ENCODE measurements around the gene ANG.
A peak's percentile ranks its signal among the peaks of the same experiment; 100 is the strongest.

ANG gene

DNA sequence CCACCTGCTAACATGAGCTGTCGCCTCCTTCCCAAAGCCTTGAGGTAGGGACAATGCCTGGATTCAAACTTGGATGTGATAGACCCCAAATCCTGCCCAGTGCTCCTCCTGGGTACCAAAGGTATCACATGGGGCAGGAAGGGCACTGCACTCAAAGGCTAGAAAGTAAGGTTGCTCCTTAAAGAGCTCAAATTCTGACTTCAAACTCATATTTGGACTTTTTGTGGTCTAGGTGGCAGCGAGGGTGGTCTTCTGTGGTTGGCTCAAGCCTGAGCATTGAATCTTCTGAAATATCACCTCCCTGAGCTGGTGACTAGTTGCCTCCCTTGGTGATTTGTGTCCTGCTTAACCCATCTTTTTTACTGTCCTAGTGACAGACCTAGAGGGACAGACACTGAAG lies 12.5 kb upstream of the ANG start:
- DNase-seq (ENCODE audit: low read depth in 2 of 2): no peak

DNA sequence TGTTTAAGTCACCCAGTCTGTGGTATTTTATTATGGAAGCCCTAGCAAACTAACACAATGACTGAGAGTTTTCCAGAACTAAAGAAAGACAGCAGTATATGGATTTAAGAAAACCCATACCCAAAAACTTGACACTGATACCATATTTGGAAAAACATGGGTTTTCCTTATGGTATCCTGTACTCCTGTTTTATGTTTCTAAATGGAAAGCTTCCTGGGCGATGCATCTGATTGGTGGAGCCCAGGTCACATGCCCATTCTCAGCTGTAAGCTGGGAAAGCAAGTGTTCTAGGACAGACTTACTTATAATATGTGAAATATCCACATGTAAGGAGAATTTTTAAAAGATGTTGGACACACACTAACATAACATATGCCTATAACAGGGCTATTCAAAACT lies 8.7 kb upstream of the ANG start:
- DNase-seq (ENCODE audit: low read depth in 2 of 2): no peak

DNA sequence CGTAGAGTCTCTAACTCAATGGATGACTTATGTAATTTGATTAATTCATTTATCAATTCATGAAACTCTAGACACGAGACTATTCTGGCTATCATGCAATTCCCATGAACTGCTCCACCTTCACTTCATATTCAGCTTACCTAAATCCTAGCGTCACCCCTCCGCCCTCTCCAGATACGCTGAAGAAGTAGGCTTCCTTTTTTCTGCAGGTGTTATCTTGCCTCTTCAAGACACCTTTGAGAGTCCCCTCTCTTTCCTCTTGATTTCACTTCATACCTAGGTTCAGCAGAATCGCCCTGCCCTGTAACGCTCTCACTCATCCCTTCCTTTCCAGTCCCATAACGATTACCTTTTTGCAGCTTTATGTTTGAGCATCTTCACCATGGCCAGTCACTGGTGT lies 8.2 kb upstream of the ANG start:
- no peak for DNase-seq (ENCODE audit: low read depth in 2 of 2)

DNA sequence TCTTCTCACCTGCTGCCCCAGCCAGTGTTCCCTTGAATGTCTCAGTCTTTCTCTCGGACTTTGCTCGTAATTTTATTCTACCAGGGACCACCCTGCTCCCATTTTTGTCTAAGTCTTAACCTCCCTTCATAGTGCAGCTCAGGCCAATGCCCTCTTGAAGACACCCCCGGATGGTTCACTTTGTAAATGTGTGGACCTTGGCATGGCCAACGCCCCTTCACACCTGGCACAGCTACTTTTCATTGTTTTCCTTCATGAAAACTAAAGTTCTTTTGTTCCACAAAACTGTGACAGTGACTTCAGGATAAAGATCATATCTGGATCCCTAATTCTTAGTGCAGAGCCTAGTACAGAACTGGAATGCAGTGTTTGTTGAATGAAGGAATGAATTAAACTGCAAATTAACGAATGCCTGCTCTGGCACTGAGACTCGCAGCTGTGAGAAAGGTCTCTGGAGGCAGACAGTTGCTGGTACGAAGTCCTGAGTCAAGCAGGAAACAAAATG lies 7.7 kb upstream of the ANG start:
- DNase-seq (ENCODE audit: low read depth in 2 of 2): no peak

DNA sequence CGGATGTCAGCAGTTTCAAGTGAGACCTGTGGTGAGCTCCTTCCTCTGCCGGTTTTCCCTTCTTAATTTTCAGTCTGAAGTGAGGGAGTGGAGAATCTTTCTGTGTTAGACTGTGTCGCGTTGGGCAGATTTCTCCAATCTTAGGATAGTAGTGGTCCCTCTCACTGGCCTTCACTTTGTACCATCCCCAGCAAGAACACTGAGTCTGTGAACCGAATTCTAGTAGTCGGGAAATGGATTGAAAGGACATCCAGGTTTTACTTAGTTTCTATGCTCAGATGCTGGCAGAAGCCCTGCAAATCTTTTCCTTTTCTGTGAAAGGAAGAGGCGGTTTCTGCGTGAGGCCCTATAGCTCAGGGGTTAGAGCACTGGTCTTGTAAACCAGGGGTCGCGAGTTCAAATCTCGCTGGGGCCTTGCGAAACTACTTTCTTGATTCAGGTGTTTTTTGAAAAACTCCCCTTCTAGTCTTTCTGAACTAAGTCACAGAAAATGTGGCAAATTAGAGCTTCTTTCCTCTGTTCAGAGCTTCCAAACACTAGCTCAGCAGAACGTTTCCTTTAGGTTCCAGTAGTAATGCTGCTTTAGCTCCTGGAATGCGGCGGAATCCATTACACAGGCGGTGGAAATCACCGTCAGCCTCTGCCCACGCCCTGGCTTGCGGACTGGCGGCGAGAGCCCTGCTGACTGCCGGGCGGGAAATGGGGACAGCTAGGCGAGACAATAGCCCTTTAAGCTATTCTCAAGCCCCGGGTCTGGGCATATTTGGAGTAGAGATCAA lies 7.0 kb upstream of the ANG start:
- DNase-seq (ENCODE audit: low read depth in 2 of 2): peak; percentile 69 to 84

DNA sequence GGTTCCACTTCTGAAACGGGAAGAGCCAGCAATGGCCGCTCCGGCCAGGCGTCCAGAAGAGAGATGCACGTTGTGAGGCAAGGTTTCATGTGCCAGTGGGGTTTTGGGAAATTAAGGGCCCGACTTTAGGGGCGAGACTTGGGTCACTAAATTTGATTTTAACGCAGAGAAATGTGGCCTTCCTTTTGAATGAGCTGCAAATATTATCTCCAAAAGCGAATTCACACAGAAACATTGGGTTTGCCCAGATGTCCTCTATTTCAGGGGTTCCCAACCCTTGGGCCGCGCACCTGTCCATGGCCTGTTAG lies 6.5 kb upstream of the ANG start:
- no peak for DNase-seq (ENCODE audit: low read depth in 2 of 2)

DNA sequence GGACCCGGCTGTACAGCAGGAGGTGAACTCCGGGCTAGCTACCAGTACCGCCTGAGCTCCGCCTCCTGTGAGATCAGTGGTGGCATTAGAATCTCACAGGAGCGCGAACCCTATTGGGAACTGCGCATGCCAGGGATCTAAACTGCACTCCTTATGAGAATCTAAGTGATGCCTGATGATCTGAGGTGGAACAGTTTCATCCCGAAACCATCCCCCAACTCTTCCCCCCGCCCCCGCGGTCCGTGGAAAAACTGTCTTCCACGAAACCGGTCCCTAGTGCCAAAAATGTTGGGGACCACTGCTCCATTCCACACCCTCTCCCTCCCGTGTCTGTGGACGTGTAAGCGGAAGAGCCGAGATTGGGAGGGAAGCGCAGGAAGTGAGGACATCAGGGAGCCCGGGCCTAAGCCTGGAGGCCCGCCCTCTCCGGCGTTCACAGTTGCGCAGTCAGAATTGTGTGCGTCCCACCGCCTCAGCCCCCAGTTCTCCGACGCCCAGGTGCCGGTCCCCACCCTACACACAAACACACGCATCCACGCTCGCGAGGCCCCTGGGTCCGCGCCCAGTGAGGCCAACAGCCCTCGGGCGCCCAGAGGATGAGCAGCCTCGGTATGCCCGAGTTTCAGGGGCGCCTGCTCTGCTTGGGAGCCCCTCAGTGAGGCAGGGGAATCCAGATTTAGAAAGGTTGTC lies 6.0 kb upstream of the ANG start:
- DNase-seq (ENCODE audit: low read depth in 2 of 2): peak; percentile 45 to 51

DNA sequence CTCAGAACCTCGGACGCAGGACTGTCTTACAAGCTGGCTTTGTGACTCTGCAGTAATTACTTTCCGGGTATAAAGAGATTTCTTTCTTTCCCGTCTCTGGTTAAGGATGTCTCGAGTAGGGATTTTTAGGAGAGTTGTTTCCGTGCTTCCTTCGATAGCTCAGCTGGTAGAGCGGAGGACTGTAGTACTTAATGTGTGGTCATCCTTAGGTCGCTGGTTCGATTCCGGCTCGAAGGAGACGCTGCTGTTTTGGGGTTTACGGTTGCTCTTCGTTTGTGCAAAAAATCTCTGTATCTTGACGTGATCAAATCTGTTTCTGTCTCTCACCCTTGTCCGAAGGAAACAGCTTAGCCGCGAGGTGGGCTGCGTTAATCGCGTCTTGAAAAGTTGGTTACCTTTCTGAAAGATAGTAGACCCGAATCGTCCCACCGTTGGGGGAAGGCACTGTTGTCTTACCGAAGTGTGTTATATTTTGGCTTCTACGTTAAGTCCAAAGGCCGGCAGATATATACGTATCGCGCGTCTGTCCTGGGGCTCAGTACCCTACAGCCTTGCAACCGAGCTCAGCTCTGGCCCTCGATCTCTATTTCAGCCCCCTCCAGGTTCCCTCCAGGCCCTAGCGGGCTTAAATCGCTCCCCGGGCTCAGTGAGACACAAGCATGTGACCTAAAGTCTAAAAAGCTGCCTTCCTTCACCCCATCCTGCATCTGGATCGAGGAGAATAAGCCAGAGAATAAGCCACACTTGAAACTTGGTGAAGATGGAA lies 5.3 kb upstream of the ANG start:
- DNase-seq (ENCODE audit: low read depth in 2 of 2): peak; percentile 51 to 59

DNA sequence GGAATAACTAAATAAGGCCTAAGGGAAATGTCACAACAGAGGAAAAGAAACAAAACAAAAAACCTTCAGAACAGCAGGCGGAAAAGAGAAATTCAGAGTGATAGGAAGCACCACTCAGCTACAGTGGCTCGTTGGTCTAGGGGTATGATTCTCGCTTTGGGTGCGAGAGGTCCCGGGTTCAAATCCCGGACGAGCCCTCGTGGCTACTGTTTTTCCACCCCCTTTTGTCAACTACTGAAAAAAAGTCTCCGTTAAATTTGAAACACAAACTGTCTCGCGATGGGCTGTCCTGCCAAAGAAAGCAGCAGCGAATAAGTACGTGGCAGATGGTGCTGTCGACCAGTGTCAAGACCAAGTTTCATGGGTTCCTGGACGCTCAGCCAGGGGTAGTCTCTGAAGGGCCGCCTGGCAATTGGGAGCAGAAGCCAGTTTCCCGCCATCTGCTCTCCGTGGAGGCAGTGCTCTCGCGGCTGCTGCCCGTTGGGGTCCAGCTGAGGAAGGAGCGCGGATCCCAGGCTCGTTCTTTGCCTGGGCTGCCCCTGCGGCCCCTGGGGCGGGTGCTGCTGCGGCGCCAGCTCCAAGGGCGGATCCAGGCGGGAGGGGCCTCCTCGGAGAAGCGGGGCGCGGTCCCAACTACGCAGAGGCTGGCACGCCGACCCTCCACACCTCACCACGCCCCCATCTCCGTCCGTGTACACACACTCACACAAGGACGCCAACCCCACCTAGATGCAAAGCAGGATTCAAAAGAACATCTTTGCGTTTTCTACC lies 4.5 kb upstream of the ANG start, which contains the start of gene RNASE4:
Gene RNASE4 (plus strand): TSS at position 670 of the 771 bp plus-strand sequence. CDS start 14,812 bp downstream, outside the sequence.
- peak; percentile 59 to 71 for DNase-seq (ENCODE audit: low read depth in 2 of 2)

DNA sequence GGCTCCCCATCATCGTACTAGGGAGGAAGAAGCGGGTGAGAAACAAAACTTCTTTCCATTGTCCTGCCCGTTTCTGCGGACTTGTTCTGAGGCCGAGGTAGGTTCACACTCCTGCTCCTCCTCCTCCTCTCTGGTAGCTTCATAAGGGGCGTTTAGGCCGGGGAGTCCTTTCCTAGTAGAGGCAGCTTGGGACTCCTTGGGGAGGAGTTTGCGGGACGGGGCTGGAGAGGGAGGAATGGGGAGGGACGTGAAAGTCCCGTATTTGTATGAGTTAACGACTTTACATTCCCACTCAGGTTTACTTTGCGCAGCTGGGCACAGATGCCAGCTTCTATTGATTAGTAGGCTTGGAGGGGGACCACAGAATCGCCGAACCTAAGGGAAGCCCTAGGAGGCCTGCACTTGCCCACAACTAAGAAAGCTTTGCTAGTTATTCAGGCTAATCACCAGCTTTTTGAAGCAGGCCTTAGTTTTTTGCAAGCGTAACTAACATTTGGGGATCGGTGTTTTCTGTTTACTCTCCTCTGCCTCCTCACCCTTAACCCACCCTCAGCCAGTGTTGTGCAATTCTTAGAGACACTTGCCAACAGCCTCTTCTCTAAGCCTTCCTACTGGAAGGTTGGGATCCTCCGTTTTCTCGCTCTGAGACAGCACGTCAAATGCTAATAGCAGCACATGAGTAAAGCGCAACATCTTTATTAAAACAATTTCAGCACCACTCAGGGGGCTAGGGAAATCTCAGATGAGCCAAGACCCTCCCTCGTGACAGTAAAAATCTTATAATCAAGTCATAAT lies 3.7 kb upstream of the ANG start:
- DNase-seq (ENCODE audit: low read depth in 2 of 2): no peak

DNA sequence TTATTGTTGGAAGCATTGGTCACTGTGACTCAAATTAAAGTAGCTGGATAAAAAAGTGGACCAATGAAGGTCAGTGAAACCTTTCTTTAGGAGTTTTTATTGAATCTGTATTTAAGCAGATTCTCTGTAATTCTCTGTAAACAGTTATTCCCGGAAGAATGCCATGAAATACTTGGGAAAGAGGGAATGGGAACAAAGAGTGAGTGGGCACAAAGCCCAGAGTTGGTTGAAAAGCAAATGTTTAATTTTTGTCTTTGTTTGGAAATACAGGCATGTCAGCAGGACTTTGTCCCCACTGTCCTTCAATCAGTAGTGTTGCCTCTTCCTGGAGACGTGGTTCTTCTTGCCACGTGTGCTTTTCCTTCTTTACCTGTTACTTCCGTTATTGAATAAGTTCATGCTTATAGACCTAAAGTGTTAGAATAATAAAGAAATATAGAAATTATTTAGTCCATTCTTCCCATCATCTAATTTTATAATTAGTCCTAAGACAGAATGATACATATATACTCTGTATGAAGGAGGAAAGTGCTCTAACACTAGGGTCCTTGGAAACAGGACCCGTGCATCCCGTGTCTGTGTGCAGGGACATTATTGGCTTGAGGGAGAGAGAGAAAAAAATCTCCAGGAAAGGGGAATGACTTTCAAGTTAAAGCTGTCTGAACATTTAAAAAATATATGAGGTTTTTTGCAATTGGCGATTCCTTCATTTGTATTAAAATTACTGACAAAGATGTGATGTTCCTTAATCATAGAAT lies 2.0 kb upstream of the ANG start:
- DNase-seq (ENCODE audit: low read depth in 2 of 2): no peak

DNA sequence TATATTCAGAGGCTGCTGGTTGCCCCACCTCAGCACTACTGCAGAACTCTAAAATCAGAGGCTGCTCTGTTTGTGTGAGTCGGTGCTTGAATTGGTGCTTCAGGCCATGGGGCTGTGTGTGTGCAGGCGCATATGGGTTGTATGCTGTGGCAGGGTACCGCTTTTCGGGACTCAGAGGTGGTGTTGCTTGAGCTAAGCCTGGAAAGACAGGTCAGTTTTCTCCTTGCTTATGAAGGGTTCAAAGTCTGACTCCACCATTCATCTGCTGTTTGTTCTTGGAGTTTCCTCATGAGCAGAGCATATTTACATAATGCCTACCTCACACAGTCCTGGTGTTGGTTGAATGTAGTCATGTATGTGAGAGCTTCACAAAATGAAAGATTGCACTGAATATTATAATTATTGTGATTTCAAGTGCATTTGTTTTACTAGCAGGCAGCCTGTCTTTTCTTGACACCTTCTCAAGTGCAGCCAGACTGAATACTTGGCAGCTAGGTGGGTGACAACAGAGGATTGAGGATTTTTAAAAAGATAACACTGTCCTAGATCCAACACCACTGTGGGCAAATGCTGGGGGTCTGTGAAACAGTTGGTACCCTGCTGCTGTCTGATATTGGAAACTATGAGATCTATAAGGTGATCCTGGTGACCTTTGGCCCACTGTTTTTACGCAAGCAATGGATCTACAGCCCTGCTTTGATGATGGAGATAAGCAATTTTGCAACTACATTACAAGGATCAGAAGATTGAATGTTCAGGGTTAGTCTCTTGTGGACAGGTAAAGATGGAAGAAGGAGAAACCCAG lies 1.0 kb upstream of the ANG start:
- no peak for DNase-seq (ENCODE audit: low read depth in 2 of 2)

DNA sequence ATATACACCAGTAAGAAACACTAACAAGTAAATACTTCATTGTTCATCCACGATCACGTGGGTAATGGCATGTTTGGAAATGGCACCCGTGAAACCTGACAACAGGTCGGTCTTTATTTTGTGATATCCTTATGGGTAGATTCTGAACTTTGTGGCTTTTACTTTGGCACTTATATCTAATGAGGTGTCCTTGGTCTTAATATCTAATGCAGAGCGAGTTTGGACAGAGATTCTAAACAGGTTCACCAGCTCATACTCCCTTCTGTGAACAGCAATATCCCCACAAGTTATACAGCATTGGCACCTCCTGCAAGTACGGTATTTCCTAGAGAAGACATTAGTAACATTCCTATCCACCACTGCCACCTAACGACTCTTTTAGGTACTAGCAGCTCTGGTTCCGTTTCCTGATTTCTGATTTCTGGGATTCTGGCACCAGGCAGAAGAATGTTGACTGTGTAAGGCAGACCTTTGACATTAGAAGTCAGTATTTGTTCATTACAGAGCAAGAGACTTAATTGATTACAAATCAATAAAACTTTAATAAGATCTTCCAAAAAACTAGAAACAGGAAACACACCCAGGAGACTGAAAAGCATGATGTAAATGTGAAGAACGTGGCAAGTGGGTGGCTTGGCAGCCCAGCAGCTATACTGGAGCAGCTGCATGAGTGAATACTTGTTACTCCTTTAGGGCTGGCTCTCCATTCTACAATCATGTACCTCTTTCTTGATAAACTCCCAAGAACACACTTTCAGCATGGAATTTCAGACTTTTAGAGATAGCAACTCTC lies 2.5 kb downstream of the ANG start:
- DNase-seq (ENCODE audit: low read depth in 2 of 2): no peak

DNA sequence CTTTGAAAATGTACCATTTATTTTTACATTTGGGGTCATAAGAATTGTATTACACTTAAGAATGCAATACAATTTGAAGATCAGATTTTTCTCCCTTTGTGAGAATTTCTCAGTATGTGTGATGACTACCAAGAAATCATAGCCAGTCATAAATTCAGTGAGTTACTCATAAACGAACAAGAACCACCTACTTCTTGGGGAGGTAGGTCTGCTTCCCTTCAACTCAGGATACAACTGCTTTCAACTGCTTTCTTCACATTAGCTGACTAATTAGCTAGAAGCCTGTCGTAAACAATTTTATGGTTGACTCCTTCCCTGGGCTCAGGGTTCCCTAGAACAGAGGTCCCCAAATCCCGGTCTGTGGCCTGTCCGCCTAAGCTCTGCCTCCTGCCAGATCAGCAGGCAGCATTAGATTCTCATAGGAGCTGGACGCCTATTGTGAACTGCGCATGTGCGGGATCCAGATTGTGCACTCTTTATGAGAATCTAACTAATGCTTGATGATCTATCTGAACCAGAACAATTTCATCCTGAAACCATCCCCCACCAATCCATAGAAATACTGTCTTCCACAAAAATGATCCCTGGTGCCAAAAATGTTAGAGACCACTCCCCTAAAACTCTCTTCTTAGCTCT lies 3.7 kb downstream of the ANG start:
- no peak for DNase-seq (ENCODE audit: low read depth in 2 of 2)

DNA sequence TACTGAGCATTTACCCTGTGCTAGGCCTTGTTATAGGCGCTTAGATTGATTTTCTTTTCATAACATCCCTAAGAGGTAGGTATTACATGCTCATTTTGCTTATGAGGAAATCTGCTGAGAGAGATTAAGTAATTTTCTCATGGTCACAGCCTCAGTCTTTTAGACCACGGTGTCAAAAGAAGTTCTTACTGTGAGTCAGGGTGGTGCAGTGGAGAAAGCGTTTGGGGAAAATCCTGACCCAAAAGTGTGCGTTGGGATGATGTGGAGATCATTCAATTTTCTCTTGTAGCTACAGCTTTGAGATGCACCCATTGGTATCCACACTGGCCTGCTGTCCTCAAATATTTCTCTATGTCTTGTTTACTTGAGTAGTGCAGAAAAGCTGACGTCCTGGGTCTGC lies 8.2 kb downstream of the ANG start:
- DNase-seq (ENCODE audit: low read depth in 2 of 2): no peak

DNA sequence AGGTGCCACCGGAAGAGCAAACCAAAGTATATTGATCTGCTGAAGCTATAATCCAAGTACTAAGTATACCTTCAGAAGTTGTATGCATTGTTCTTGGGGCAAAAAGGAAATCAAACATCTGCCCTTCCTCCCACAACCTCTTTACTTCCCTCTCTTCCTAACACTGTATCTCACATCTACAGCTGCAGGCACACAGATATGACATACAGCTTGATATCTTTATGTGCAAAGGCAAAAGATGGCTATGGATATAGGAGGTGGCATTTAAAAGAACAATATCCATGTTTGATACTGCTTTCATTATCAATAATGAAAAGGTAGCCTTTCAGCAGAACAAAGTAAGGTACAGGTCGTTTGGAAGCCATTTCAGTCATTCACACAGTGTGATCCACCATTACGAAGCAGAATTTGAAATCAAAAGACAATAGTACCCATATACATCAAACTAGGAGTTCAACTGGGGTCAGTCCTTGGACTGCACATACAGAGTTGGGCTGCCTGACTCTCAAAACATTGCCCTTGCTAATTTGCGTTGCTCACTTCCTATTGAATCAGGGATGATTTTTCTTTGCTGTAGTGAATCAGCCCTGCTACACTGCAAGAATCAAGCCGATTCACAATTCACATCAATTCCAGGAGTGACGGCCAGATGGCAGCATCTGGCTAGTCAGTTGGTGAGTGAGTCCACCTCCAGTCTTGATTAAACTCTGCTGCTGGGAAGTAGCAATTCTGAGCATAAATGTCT lies 8.9 kb downstream of the ANG start:
- peak in 1 of 2 donors; percentile 25 for DNase-seq (ENCODE audit: low read depth in 2 of 2)

DNA sequence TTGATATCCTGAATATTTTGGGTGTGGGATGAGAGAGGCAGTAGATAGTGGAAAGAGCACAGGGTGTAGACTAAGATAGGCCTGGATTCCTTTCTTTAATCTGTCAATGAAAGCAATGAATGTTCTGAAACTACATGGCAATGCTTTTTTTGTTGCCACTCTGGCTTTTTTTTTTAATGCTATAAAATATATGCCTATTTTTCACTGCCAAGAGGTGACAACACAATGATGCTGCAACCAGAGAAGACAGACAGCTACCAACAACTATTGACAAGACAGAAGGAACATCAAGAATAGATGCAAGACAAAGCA lies 9.4 kb downstream of the ANG start:
- no peak for DNase-seq (ENCODE audit: low read depth in 2 of 2)

DNA sequence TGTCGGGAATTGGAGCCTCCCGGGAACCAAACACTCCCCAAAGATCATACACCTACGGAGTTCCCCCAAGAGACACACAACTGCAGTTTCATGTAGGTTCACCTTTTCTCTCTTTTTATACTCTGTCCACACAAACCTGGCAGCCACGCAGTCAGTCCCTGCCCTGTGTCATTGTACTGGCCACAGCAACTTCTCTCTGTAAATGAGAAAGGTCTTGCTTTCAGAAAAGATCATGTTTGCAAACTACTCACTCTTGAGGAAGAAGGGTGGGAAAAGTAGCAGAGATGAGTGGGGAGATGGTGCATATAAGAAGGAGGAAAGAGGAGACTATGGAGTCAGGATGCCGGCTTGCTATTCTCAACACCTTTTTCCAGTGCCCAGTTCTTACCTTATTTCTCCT lies 10.4 kb downstream of the ANG start:
- DNase-seq (ENCODE audit: low read depth in 2 of 2): no peak
